Prostate gland (tissue), 2 donors: ENCODE results near the gene KDM4C. TPM values are rescaled to one million over a fixed set of nuclear protein-coding genes. Genes with fewer than 3 reads are reported as not detected.

ENCODE experiments used
- DNase-seq: peaks from one replicate; pipeline ENCODE4 v3.0.0-alpha.2; 2019; ENCODE audit warnings: low spot score
- H3K27ac ChIP-seq, 2 donors: fragments of 200-600 bp; sonication (generic); 2 replicates each; pipeline ENCODE4 v1.5.1; 2017 to 2019
- H3K27me3 ChIP-seq: fragments of 200-600 bp; sonication (generic); replicated peaks from 2 replicates; pipeline ENCODE4 v1.5.1; 2019; ENCODE audit not compliant: insufficient read depth
- H3K36me3 ChIP-seq, 2 donors: fragments of 200-600 bp; sonication (generic); 1 replicate in 1 of 2; 2 replicates in 1 of 2; pipeline versions ENCODE4 v1.5.1 to v1.8.1; 2017 to 2019
- H3K4me1 ChIP-seq: fragments of 200-600 bp; sonication (generic); replicated peaks from 2 replicates; pipeline ENCODE4 v1.5.1; 2019
- H3K4me3 ChIP-seq, 2 donors: fragments of 200-600 bp; sonication (generic); 2 replicates each; pipeline ENCODE4 v1.5.1; 2017 to 2019
- H3K9me3 ChIP-seq: fragments of 200-600 bp; sonication (generic); 2 replicates; pipeline ENCODE4 v1.5.1; 2017
- POLR2A ChIP-seq: fragments of 450-650 bp; IDR thresholded peaks from one replicate; pipeline ENCODE4 v1.6.1; 2016; ENCODE audit warnings: antibody characterized with exemption, mild to moderate bottlenecking
- POLR2AphosphoS5 ChIP-seq: sonication (generic); formaldehyde crosslinking; IDR thresholded peaks from one replicate; pipeline ENCODE4 v1.6.1; 2017; ENCODE audit warnings: antibody characterized with exemption
- WGBS: methylation state at CpG from one replicate; pipeline ENCODE4 v1.1.5; 2018; 5-methylcytosine and 5-hydroxymethylcytosine counted together
- intact Hi-C: fragments of 100-400 bp; cut with DNase I; formaldehyde crosslinking; loops from one replicate; pipeline ENCODE4 v1.14.2; 2022
- total RNA-seq, 2 donors: library from RNA; depleted of rRNA; stranded (reverse); fragments of >200 nt; gene quantifications; one replicate each; pipeline ENCODE4 v1.1.0, GENCODE V29; 2016
- TF ChIP-seq, protein P1 (sequence below), 4 experiments: fragments of 200-600 bp in 2 of 4; fragments of 450-650 bp in 2 of 4; sonication (generic) in 2 of 4; IDR thresholded peaks; 1 replicate in 3 of 4; 2 replicates in 1 of 4; pipeline ENCODE4 v1.5.1; 2016 to 2019; ENCODE audit warnings: antibody characterized with exemption in 4 of 4, mild to moderate bottlenecking in 2 of 4, moderate library complexity in 2 of 4

Gene KDM4C
- total RNA-seq, 2 donors from 2014 or later = 18.1 to 27.7 TPM

DNA sequence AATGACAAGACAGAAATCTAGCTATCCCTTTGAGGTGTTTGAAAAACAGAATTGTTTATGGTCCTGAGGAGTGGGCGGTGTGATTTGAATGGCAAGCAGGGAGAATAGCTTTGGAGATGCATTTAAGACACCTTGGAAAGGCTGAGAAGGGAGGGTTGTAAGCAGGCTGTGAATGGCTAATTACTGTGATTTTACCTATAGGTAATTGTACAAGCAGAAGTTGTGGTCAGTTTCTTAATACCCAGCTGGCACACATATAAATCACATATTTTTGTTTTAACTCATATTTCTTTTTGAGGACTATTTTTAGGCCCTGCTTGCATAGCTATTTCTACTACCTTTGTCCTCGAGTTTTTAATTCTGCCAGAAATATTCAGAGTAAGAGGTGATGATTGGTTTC is 248.6 kb downstream of the KDM4C start:
- intact Hi-C loops = no loop called here
- H3K4me1 ChIP-seq = no peaks in the 10 kb centered on the region
- no peak overlapping the region for H3K27ac ChIP-seq
- WGBS = 86% methylated on average over 2 of the region's 2 CpGs
- no peaks in the 10 kb centered on the region for H3K9me3 ChIP-seq
- H3K27me3 ChIP-seq = no peaks in the 10 kb centered on the region
- DNase-seq = no peak
- no peaks in the 10 kb centered on the region for H3K36me3 ChIP-seq
- TF ChIP-seq, protein P1, sequence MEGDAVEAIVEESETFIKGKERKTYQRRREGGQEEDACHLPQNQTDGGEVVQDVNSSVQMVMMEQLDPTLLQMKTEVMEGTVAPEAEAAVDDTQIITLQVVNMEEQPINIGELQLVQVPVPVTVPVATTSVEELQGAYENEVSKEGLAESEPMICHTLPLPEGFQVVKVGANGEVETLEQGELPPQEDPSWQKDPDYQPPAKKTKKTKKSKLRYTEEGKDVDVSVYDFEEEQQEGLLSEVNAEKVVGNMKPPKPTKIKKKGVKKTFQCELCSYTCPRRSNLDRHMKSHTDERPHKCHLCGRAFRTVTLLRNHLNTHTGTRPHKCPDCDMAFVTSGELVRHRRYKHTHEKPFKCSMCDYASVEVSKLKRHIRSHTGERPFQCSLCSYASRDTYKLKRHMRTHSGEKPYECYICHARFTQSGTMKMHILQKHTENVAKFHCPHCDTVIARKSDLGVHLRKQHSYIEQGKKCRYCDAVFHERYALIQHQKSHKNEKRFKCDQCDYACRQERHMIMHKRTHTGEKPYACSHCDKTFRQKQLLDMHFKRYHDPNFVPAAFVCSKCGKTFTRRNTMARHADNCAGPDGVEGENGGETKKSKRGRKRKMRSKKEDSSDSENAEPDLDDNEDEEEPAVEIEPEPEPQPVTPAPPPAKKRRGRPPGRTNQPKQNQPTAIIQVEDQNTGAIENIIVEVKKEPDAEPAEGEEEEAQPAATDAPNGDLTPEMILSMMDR (IDR thresholded peaks at IDR 0.05) = no peak
- TF ChIP-seq POLR2AphosphoS5 (no peak), POLR2A (no peak)
- no peak overlapping the region for H3K4me3 ChIP-seq

DNA sequence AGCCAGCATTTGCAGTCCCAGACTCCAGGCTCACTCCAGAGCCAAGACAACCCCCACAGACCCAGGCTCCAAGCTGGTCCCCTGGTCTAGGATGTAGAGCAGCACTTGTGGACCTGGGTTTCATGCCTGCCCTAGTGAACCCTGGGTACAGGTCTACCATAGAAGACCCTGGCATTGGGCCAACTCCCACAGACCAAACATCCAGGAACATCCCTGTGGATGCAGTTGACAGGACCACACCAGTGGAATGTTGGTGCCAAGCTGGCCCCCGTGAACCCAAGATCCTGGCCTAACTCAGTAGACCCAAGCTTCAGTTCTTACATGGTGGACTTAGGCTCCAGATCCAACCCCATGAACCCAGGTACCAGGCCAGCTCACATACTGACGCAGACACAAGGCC is 250.6 kb downstream of the KDM4C start:
- TF ChIP-seq POLR2A (no peak), POLR2AphosphoS5 (no peak)
- TF ChIP-seq, protein P1 (IDR thresholded peaks at IDR 0.05) = no peak
- intact Hi-C loops = no loop called here
- no peaks in the 10 kb centered on the region for H3K36me3 ChIP-seq
- H3K27me3 ChIP-seq = no peaks in the 10 kb centered on the region
- 50% methylated on average over 2 of the region's 2 CpGs for WGBS
- H3K27ac ChIP-seq = no peak overlapping the region
- H3K4me1 ChIP-seq = no peaks in the 10 kb centered on the region
- no peaks in the 10 kb centered on the region for H3K9me3 ChIP-seq
- no peak overlapping the region for H3K4me3 ChIP-seq
- no peak for DNase-seq

DNA sequence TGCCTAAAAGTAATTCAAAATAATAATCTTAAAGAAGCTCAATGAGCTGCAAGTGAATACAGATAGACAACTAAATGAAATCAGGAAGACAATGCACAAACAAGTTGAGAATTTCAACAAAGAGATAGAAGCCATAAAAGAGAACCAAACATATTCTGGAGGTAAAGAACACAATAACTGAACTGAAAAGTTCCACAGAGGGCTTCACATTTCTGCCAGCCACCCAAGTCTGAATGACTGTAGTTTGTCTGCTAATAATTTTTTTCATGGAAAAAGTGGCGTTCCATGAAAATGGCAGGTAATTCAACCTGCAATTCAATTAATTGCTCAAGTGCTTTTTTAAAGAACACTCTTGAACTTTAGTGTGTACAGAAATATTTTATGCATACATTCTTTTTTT is 251.3 kb downstream of the KDM4C start:
- Histone ChIP-seq H3K4me1 (no peaks in the 10 kb centered on the region), H3K9me3 (no peaks in the 10 kb centered on the region), H3K36me3 (no peaks in the 10 kb centered on the region), H3K27me3 (no peaks in the 10 kb centered on the region), H3K27ac (no peak overlapping the region), H3K4me3 (no peak overlapping the region)
- no peak for DNase-seq
- WGBS = 100% methylated on average over 1 of the region's 1 CpG
- intact Hi-C loops = no loop called here
- no peak for TF ChIP-seq POLR2A
- no peak for TF ChIP-seq POLR2AphosphoS5
- TF ChIP-seq, protein P1 (IDR thresholded peaks at IDR 0.05) = no peak

DNA sequence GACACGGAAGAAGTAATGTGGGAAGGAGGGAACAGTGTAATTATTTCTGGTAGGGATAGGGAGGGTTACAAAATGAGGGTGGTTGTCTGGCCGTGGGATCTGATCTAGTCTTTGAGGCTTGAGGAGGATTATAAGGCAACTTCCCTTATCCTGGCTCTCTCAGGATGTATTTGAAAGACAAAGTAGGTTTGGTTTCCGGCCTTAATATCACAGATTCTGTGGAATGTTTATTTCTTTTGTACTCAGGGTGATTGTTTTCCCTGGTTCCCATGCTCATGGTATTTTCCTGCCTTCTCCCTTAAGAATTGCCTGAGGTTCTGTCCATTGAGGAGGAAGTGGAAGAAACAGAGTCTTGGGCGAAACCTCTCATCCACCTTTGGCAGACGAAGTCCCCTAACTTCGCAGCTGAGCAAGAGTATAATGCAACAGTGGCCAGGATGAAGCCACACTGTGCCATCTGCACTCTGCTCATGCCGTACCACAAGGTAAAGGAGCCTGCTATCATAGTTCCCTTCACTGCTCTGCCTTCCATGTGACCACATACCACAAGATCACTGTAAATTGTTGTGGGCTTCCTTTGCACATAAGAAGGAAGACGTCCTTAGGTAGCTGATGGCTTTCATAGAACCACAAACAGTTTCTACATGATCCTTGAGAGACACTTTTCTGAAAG is 253.8 kb downstream of the KDM4C start:
- intact Hi-C loops = no loop called here
- H3K36me3 ChIP-seq = no peaks in the 10 kb centered on the region
- H3K27me3 ChIP-seq = no peaks in the 10 kb centered on the region
- H3K4me1 ChIP-seq = no peaks in the 10 kb centered on the region
- no peaks in the 10 kb centered on the region for H3K9me3 ChIP-seq
- TF ChIP-seq POLR2AphosphoS5 (no peak), POLR2A (no peak)
- TF ChIP-seq, protein P1 (IDR thresholded peaks at IDR 0.05) = no peak
- 85% methylated on average over 8 of the region's 8 CpGs for WGBS
- DNase-seq = no peak
- H3K27ac ChIP-seq = no peak overlapping the region
- no peak overlapping the region for H3K4me3 ChIP-seq

DNA sequence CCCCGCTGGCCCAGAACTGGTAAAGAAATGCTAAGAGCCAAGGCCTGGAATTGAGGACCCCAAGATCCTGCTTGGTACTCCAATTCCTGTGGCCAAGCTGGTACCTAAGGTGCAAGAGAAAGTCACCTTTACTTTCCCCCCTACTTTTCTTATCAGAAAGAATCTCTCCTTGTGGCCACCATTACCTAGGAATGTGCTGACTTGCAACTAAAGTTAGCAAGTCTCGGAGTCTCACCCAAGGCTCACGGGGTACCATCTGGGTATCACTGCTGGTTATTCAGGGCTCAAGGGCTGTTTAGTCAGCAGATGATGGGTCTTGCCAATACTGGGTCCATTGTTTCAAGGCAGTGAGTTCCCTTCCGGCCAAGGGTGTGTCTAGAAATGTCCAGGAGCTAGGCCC is 270.2 kb downstream of the KDM4C start:
- no peak for TF ChIP-seq POLR2A
- TF ChIP-seq, protein P1 (IDR thresholded peaks at IDR 0.05) = no peak
- no peak for TF ChIP-seq POLR2AphosphoS5
- no peak for DNase-seq
- H3K36me3 ChIP-seq = no peaks in the 10 kb centered on the region
- intact Hi-C loops = no loop called here
- WGBS = 100% methylated on average over 4 of the region's 4 CpGs
- H3K4me1 ChIP-seq = no peaks in the 10 kb centered on the region
- no peak overlapping the region for H3K4me3 ChIP-seq
- no peaks in the 10 kb centered on the region for H3K9me3 ChIP-seq
- no peak overlapping the region for H3K27ac ChIP-seq
- no peaks in the 10 kb centered on the region for H3K27me3 ChIP-seq
